ENCODE measurements around the gene STUM. TPM values are rescaled to one million over a fixed set of nuclear protein-coding genes. Genes with fewer than 3 reads are reported as not detected.

STUM gene
- total RNA-seq, 1 experiment from 2014 or later: 0.11 TPM

DNA sequence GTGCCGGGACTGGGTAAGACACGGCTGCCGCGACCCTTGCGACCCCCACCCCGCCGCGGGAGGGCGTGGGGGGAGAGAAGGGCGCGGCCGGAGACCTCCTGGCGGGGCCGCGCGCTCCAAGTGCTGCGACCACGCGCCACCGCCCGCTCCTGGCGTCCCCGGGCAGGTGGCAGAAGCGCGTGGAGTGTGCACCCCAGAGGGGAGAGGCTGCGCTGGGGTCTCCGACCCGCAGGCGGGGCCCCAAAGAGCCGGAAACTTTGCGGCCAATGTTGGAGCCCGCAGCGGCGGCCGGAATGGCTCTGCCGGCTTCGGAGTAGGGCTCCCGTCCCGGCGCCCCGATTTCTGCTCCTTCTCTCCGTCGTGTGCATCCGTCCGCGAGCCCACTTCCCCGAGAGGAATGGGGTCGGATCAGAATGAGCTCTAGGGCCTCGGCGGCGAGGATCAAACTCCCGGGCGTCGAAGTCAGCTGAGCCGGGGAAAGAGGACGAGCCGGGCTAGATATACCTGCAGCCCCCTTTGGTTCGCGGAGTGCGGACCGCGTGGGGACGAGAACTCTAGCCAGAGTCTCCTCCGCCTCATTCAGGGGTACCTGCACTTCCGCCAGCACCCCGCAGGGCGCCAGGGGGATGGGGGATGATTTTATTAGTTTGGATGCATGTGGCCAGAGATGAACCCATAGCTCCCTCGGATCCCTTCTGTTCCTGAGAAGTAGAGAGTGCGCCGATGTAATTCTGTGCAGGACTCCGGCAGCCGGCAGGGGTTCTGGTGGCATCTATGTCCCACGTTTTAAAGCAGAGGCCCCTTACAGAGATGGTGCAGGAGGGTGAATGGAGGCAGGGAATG is 751 bp downstream of the STUM start:
- Histone ChIP-seq H2BK120ac (ENCODE audit: low read depth, low read length, poor library complexity, severe bottlenecking) (no peak overlapping the region), H2AFZ (ENCODE audit: low read length) (no peak overlapping the region), H3K27ac (ENCODE audit: insufficient read length, low read depth, low read length) (no peak overlapping the region), H3K23me2 (ENCODE audit: insufficient read length, low read depth, low read length, poor library complexity, severe bottlenecking) (peaks cover 17% of the 10 kb centered on the region), H3K79me1 (ENCODE audit: insufficient read depth, low read depth, low read length, poor library complexity, severe bottlenecking) (no peaks in the 10 kb centered on the region), H2BK20ac (ENCODE audit: low read depth, low read length, poor library complexity, severe bottlenecking) (no peak overlapping the region), H2BK15ac (ENCODE audit: low read depth, low read length) (no peak overlapping the region), H2BK5ac (ENCODE audit: insufficient read length, low read length) (no peak overlapping the region), H3K14ac (ENCODE audit: insufficient read depth, low read length) (no peak overlapping the region; the same call in 1 of the 2 replicates), H2BK12ac (ENCODE audit: insufficient read length, low read depth, low read length) (no peak overlapping the region), H3K9me3 (ENCODE audit: control insufficient read depth, low read depth, low read length) (no peaks in the 10 kb centered on the region), H4K5ac (ENCODE audit: insufficient read length, low read depth, low read length) (no peak overlapping the region), H3K56ac (ENCODE audit: insufficient read length, low read depth, low read length) (no peak overlapping the region), H3K23ac (ENCODE audit: insufficient read length, low read depth, low read length) (no peak overlapping the region), H4K8ac (replicated peaks; ENCODE audit: insufficient read length, low read depth, low read length) (no peak overlapping the region), H3K4ac (ENCODE audit: low read depth, low read length) (no peak overlapping the region), H3K27me3 (ENCODE audit: insufficient read depth, low read length) (peaks cover 23% of the 10 kb centered on the region; the same call in 1 of the 2 replicates), H3T11ph (ENCODE audit: low read length) (no peak overlapping the region), H3K4me2 (ENCODE audit: insufficient read depth, insufficient read length, low read length) (peak overlapping the region; percentile 56), H4K20me1 (ENCODE audit: control insufficient read depth, insufficient read depth, insufficient read length) (no peaks in the 10 kb centered on the region), H4K91ac (ENCODE audit: insufficient read length, low read depth, low read length) (no peak overlapping the region), H3K18ac (ENCODE audit: insufficient read length, low read depth, low read length) (no peak overlapping the region), H2AK5ac (ENCODE audit: insufficient read length, low read length) (no peak overlapping the region), H3K79me2 (ENCODE audit: insufficient read depth, low read length) (no peaks in the 10 kb centered on the region), H3K9ac (ENCODE audit: extremely low read depth, insufficient read length, low read length) (no peak overlapping the region), H3K4me1 (ENCODE audit: insufficient read depth, low read length) (peaks cover 6% of the 10 kb centered on the region; the same call in 1 of the 2 replicates)
- Mint-ChIP-seq H3K9me3 (no peaks in the 10 kb centered on the region), H3K4me3 (peak overlapping the region; percentile 58 to 81), H3K4me1 (peaks cover 29 to 30% of the 10 kb centered on the region in 2 experiments), H3K36me3 (ENCODE audit: insufficient read depth in 1 of 3, low read depth in 3 of 3) (no peaks in the 10 kb centered on the region), H3K27ac (no peak overlapping the region), H3K27me3 (ENCODE audit: low read depth) (peaks cover 85% of the 10 kb centered on the region)
- no CpG with 5 or more reads among the region's 73 CpGs for WGBS (ENCODE audit: extremely low coverage, insufficient read length, low lambda C conversion rate)
- TF ChIP-seq, protein P1, sequence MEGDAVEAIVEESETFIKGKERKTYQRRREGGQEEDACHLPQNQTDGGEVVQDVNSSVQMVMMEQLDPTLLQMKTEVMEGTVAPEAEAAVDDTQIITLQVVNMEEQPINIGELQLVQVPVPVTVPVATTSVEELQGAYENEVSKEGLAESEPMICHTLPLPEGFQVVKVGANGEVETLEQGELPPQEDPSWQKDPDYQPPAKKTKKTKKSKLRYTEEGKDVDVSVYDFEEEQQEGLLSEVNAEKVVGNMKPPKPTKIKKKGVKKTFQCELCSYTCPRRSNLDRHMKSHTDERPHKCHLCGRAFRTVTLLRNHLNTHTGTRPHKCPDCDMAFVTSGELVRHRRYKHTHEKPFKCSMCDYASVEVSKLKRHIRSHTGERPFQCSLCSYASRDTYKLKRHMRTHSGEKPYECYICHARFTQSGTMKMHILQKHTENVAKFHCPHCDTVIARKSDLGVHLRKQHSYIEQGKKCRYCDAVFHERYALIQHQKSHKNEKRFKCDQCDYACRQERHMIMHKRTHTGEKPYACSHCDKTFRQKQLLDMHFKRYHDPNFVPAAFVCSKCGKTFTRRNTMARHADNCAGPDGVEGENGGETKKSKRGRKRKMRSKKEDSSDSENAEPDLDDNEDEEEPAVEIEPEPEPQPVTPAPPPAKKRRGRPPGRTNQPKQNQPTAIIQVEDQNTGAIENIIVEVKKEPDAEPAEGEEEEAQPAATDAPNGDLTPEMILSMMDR (conservative IDR thresholded peaks at IDR 0.05): no peak
- peak; percentile 38 for DNase-seq

Measured in H9 (cell line).